Fibroblast of gingiva (primary cell): ENCODE data around the gene TYMP.
A peak's percentile ranks its signal among the peaks of the same experiment; 100 is the strongest.

Source experiments
- DNase-seq: peaks from one replicate; pipeline ENCODE4 v3.0.0-alpha.2; 2011; ENCODE audit warnings: low read depth

The TYMP gene

GRCh38 chr22:50505776-50506610 lies 23.8 kb downstream of the TYMP start:
- no peak for DNase-seq

DNA sequence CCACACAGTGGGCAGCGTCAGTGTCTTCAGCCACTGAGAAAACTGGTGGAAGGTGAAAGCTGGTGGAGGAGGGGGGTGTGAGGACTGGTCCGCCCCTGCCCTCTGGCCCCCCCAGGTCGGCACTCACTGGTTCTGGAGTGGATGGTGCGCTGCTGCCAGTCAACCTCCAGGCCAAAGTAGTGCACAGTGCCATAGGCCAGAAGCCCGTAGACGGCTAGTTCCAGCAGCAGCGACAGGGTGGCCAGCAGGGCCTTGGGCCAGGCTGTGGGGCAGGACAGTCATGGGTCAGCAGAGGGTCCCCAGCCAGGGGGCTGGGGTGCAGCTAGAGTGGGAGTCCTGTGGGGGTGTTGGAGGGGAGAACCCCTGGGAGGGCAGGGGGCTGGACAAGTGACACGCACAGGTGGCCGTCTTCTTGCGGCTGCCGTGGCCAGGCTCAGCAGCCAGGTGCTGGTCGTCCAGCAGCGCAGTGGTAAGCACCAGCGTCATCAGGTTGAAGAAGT lies 24.5 kb downstream of the TYMP start:
- DNase-seq, result no peak

- DNase-seq, result no peak
These were observed 25.2 kb downstream of the TYMP start for GRCh38 chr22:50504369-50505211.

DNA sequence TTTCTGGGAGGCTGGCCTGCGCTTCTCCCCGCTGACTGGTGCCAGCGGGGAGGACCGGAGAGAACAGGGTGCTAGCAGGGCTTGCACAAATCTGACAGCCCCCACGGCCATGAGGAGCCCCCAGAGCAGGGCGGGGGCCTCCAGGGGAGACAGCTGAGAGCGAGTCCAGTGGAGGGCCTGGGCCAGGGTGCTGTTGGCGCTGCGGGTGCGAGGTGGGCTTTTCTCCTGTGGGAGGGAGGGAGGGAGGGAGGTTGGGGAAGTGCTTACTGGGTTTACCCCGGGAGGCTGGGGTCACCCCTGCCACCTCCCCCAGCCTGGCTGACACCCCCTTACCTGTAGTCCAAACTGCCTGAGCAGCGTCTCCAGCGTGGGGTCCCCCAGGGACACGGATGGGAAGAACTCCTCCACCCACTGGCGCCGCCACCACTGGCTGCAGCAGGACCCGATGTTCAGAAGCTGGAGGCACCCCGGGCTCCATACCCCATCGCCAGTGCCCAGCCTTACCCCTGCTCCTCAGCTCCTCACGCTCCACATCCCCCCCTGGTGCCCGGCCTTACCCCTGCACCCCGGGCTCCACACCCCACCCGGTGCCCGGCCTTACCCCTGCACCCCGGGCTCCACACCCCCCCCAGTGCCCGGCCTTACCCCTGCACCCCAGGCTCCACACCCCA lies 26.2 kb downstream of the TYMP start:
- DNase-seq, result no peak

GRCh38 chr22:50502628-50503474 lies 27.0 kb downstream of the TYMP start:
- no peak for DNase-seq

DNA sequence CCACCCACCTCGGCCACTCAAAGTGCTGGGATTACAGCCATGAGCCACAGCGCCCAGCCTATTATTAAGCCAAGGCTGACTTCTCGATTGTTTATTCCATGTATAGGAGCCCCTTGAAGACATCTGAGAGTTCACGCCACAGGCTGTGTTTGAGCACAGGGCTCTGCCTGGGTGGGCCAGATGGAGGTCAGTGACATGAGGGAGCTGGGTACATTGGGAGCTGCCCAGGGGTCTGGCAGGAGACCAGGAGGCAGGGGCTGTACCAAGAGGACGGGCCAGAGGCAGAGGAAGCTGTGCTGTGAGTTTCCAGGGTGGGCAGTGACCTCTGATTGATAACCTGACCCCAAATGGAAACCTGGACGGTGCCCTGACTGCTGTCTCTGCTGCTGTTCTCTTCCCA lies 27.7 kb downstream of the TYMP start:
- DNase-seq, result no peak

- DNase-seq, result no peak
These were observed 29.4 kb downstream of the TYMP start for GRCh38 chr22:50500452-50500851.

DNA sequence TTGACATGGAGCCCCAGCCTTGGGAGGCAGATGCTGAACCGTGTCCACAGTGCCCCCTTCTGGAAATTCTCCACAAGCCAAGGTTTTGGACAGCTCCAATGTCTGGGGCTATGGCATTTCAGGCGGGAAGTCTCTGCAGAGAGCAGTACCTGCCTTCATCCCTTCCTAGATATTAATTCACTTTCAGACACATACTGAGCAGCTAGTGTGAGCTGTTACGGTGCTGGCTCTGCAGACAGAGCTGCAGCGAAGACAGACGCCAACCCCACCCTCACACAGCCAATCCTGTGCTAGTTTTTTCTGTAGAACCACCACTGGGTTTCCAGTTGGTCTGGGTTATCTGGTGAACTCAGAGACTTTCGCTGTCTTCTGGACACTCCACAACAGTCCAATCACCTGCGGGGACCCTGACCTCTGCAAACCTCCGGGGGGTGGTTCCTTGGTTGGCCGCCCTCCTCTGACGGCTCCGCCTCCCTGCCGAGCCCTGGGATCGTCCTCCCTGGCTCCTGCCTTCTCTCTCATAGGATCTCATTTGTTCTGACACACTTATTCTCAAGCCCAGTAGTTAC lies 31.4 kb downstream of the TYMP start:
- peak; percentile 24 for DNase-seq

GRCh38 chr22:50497093-50497492 lies 32.7 kb downstream of the TYMP start:
- DNase-seq, result no peak

DNA sequence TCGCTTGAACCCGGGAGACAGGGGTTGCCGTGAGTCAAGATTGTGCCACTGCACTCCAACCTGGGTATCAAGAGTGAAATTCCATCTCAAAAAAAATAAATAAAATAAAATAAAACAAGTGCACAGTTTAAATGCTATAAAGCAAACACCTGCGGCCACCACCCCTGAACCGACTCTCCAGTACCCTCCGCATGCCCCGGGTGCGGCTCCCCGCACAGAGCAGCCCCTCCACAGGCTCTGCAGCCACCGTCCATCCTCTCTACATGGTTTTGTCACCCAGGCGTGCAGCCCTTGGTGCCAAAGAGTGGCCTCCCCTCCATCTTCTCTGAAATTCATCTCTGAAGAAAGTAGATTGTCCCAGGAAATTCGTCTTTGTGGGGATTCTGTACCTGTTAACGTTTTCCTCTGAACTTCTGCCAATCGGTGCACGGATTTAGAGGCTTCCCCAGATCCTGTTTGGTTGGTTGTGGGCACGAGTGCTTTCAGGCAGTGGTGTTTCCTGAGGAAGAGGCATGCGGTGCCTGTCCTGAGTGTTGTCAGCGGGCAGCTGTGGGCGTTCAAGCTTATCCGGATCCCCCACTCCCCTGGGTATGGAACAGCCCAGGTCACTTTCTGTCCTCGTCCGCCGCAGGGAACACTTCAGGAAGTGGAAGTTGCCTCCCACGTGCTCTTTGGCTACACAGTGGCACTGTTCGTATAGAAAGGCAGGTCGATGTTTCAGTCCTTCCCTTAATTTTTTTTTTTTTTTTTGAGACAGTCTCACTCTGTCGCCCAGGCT lies 39.1 kb downstream of the TYMP start:
- no peak for DNase-seq

DNA sequence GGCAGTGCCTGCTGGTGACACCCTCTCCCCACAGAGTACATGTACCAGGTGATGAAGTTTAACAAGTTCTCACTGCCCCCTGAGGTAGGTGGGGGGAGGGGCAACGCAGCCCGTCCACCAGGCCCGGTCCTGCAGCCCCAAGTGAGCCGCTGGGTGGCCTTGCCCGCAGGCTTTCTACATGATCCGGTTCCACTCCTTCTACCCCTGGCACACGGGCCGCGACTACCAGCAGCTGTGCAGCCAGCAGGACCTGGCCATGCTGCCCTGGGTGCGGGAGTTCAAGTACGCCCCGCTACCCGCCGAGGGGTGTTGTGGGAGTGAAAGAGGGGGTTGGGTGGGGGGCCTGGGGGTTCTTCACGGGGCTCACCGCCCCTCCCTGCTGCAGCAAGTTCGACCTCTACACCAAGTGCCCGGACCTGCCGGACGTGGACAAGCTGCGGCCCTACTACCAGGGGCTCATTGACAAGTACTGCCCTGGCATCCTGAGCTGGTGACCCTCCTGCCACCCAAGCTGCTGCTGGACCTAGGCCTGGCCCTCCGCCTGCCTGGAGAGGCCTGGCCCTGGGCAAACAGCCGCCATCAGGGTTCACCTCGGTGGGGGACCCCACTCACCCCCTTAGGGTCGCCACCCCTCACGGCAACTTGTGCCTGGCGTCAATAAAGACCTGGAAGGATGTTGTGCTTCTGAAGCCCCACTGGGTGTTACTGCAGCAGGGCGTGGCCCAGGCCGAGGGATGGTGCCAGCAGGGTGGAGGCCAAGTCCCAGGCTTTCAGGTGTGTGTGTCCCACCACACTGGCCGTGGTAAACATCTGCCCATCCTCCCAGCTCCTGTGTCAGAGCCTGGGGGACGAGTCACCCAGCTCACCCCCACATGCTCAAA lies 40.2 kb downstream of the TYMP start:
- no peak for DNase-seq

DNA sequence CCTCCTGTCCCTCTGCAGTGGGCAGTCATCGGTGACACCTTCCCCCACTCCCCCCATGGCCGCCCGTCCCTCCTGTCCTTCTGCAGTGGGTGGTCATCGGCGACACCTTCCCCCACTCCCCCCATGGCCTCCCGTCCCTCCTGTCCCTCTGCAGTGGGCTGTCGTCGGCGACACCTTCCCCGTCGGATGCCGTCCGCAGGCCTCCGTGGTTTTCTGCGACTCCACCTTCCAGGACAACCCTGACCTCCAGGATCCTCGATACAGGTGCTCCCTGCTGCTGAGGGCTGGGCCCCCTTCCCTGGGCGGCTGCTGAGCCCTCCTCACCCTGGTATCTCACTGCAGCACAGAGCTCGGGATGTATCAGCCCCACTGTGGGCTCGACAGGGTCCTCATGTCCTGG lies 40.9 kb downstream of the TYMP start:
- DNase-seq, result no peak

DNA sequence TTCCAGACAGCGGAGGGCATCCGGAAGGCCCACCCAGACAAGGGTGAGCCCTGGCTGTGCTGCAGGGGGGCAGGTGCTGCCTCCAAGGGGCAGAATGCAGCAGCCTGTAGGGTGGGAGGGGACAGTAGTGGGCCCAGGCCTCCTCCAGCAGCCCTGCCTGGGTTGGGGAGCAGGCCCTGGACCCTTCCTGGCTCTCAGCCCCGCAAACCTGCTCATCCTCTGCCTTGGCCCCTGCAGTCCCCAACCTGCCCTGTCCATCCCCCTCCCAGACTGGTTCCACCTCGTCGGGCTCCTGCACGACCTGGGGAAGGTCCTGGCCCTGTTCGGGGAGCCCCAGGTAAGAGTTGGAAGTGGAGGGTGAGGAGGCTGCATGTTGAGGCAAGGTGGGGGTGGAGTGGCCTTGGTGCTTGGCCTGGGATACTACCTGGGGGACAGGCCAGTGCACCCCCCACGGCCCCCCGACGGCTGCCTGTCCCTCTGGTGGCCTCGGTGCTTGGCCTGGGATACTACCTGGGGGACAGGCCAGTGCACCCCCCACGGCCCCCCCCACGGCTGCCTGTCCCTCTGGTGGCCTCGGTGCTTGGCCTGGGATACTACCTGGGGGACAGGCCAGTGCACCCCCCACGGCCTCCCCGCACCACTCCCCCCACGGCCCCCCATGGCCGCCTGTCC lies 41.7 kb downstream of the TYMP start:
- no peak for DNase-seq

GRCh38 chr22:50487290-50488005 lies 42.4 kb downstream of the TYMP start:
- DNase-seq, result no peak

- no peak for DNase-seq
These were observed 43.1 kb downstream of the TYMP start, which contains the start of gene MIOX for GRCh38 chr22:50486561-50487289. Gene MIOX, plus strand, starts transcription at chr22:50486859. Its CDS starts 39 bp downstream, at chr22:50486898.

- no peak for DNase-seq
These were observed 44.3 kb downstream of the TYMP start for GRCh38 chr22:50485221-50486131.
